Liver (tissue), 9 donors: ENCODE data around the gene EPSTI1. TPM values are rescaled to one million over a fixed set of nuclear protein-coding genes. Genes with fewer than 3 reads are reported as not detected.

ENCODE experiments used
- DNase-seq: peaks from one replicate; pipeline ENCODE4 v3.0.0-alpha.2; 2017; ENCODE audit warnings: low spot score
- H3K27ac ChIP-seq, 2 donors: one replicate each; pipeline ENCODE4 v1.7.0; 2013; ENCODE audit warnings: inconsistent platforms in 2 of 2, low read length in 2 of 2, control low read depth in 1 of 2, low read depth in 1 of 2, mild to moderate bottlenecking in 1 of 2
- H3K27me3 ChIP-seq, 4 donors: one replicate each; pipeline versions ENCODE4 v1.6.1 to v1.7.0; 2013; ENCODE audit warnings: low read length in 3 of 4, inconsistent platforms in 1 of 4, mild to moderate bottlenecking in 1 of 4, moderate library complexity in 1 of 4; ENCODE audit not compliant: control insufficient read depth in 4 of 4, insufficient read depth in 4 of 4
- H3K36me3 ChIP-seq, 4 donors: one replicate each; pipeline versions ENCODE4 v1.6.1 to v1.7.0; 2013; ENCODE audit warnings: low read length in 3 of 4, mild to moderate bottlenecking in 3 of 4, low read depth in 1 of 4, moderate library complexity in 1 of 4; ENCODE audit not compliant: control insufficient read depth in 4 of 4, insufficient read depth in 3 of 4
- H3K4me1 ChIP-seq, 4 donors: one replicate each; pipeline versions ENCODE4 v1.6.1 to v1.7.0; 2013; ENCODE audit warnings: low read length in 3 of 4, mild to moderate bottlenecking in 3 of 4, moderate library complexity in 1 of 4; ENCODE audit not compliant: control insufficient read depth in 4 of 4, insufficient read depth in 4 of 4
- H3K4me3 ChIP-seq, 3 donors: one replicate each; pipeline versions ENCODE4 v1.6.1 to v1.7.0; 2013; ENCODE audit warnings: low read length in 3 of 3, control low read depth in 1 of 3, low read depth in 1 of 3, mild to moderate bottlenecking in 1 of 3
- H3K9ac ChIP-seq, 2 donors: one replicate each; pipeline ENCODE4 v1.7.0; 2013; ENCODE audit warnings: low read length in 2 of 2, mild to moderate bottlenecking in 2 of 2, moderate library complexity in 2 of 2, control low read depth in 1 of 2, low read depth in 1 of 2
- H3K9me3 ChIP-seq, 4 donors: one replicate each; pipeline versions ENCODE4 v1.6.1 to v1.7.0; 2013; ENCODE audit warnings: low read length in 3 of 4; ENCODE audit not compliant: control insufficient read depth in 4 of 4
- CTCF ChIP-seq: fragments of 150-350 bp; IDR thresholded peaks from 2 replicates; pipeline ENCODE4 v1.5.1; 2017; ENCODE audit warnings: improper control_type of control experiment, low read depth, low read length; ENCODE audit not compliant: missing input control
- FOXA1 ChIP-seq: IDR thresholded peaks from 2 replicates; pipeline ENCODE4 v1.6.1; 2016; ENCODE audit warnings: antibody characterized with exemption
- FOXA2 ChIP-seq: IDR thresholded peaks from 2 replicates; pipeline ENCODE4 v1.6.1; 2016; ENCODE audit warnings: antibody characterized with exemption
- GABPA ChIP-seq, 2 donors: IDR thresholded peaks in 1 of 2; conservative IDR thresholded peaks in 1 of 2; 2 replicates each; pipeline ENCODE4 v1.6.1; 2016; ENCODE audit warnings: antibody characterized with exemption in 2 of 2, mild to moderate bottlenecking in 1 of 2, moderate library complexity in 1 of 2
- HNF4A ChIP-seq, 2 donors: conservative IDR thresholded peaks; 2 replicates each; pipeline ENCODE4 v1.6.1; 2016; ENCODE audit warnings: antibody characterized with exemption in 2 of 2, mild to moderate bottlenecking in 2 of 2
- HNF4G ChIP-seq: IDR thresholded peaks from 2 replicates; pipeline ENCODE4 v1.6.1; 2016; ENCODE audit warnings: antibody characterized with exemption
- JUND ChIP-seq, 2 donors: IDR thresholded peaks; 2 replicates each; pipeline ENCODE4 v1.6.1; 2016; ENCODE audit warnings: antibody characterized with exemption in 2 of 2
- NR2F2 ChIP-seq: IDR thresholded peaks from 2 replicates; pipeline ENCODE4 v1.6.1; 2016; ENCODE audit warnings: antibody characterized with exemption
- RAD21 ChIP-seq, 2 donors: IDR thresholded peaks; 2 replicates each; pipeline ENCODE4 v1.6.1; 2016; ENCODE audit warnings: antibody characterized with exemption in 2 of 2, mild to moderate bottlenecking in 2 of 2
- RXRA ChIP-seq, 2 donors: IDR thresholded peaks; 2 replicates each; pipeline ENCODE4 v1.6.1; 2017 to 2018; ENCODE audit warnings: antibody characterized with exemption in 2 of 2, mild to moderate bottlenecking in 1 of 2
- TAF1 ChIP-seq: conservative IDR thresholded peaks from 2 replicates; pipeline ENCODE4 v1.6.1; 2016; ENCODE audit warnings: antibody characterized with exemption, mild to moderate bottlenecking
- YY1 ChIP-seq: IDR thresholded peaks from 2 replicates; pipeline ENCODE4 v1.6.1; 2016; ENCODE audit warnings: antibody characterized with exemption, mild to moderate bottlenecking
- WGBS: extraction: QIAGEN DNeasy Blood & Tissue Kit; methylation state at CpG from one replicate; pipeline ENCODE4 v1.1.7; 2013; 5-methylcytosine and 5-hydroxymethylcytosine counted together
- polyA plus RNA-seq, 2 donors: library from polyadenylated mRNA; stranded (reverse) in 1 of 2; unstranded in 1 of 2; fragments of 200-250 nt in 1 of 2; fragments of >200 nt in 1 of 2; fragmentation: Nextera tagmentation in 1 of 2; extraction: Ambion mirVana in 1 of 2; gene quantifications; one replicate each; pipeline versions ENCODE4 v1.2.1 to v1.2.3, GENCODE V29; 2013 to 2015
- total RNA-seq, 2 donors: library from RNA; depleted of rRNA; stranded (reverse); fragments of >200 nt; gene quantifications; one replicate each; pipeline ENCODE4 v1.2.3, GENCODE V29; 2014
- TF ChIP-seq, protein P1 (sequence below): IDR thresholded peaks from 2 replicates; pipeline ENCODE4 v1.6.1; 2016; ENCODE audit warnings: antibody characterized with exemption
- TF ChIP-seq, protein P2 (sequence below): IDR thresholded peaks from 2 replicates; pipeline ENCODE4 v1.6.1; 2016; ENCODE audit warnings: antibody characterized with exemption
- TF ChIP-seq, protein P3 (sequence below): IDR thresholded peaks from 2 replicates; pipeline ENCODE4 v1.6.1; 2016; ENCODE audit warnings: antibody characterized with exemption, mild to moderate bottlenecking
- TF ChIP-seq, protein P4 (sequence below): IDR thresholded peaks from 2 replicates; pipeline ENCODE4 v1.6.1; 2016; ENCODE audit warnings: antibody characterized with exemption
- donor health status: healthy.
- donor health status: healthy.
- donor health status: healthy.
- donor health status: healthy.
- donor health status: healthy.

Gene EPSTI1
- total and polyA plus RNA-seq, 4 donors, result 2.1 to 20.3 (median 4.2) TPM

- Histone ChIP-seq H3K4me3 (no peak overlapping the region), H3K27ac (no peak overlapping the region), H3K27me3 (no peaks in the 10 kb centered on the region), H3K9ac (no peak overlapping the region), H3K4me1 (peaks cover 0 to 8% (median 4%) of the 10 kb centered on the region in 4 donors), H3K9me3 (no peaks in the 10 kb centered on the region), H3K36me3 (peaks cover 1 to 14% (median 6%) of the 10 kb centered on the region in 4 donors)
- 72% methylated on average over 2 of the region's 2 CpGs for WGBS
- DNase-seq, result no peak
- TF ChIP-seq YY1, result no peak
- no peak for TF ChIP-seq FOXA2
- TF ChIP-seq RXRA (IDR thresholded peaks at IDR 0.05), result no peak
- TF ChIP-seq, protein P1, sequence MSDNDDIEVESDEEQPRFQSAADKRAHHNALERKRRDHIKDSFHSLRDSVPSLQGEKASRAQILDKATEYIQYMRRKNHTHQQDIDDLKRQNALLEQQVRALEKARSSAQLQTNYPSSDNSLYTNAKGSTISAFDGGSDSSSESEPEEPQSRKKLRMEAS, result no peak
- no peak for TF ChIP-seq NR2F2
- TF ChIP-seq JUND (IDR thresholded peaks at IDR 0.05), result no peak
- no peak for TF ChIP-seq CTCF
- TF ChIP-seq, protein P2, sequence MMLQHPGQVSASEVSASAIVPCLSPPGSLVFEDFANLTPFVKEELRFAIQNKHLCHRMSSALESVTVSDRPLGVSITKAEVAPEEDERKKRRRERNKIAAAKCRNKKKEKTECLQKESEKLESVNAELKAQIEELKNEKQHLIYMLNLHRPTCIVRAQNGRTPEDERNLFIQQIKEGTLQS, result no peak
- no peak for TF ChIP-seq HNF4G
- TF ChIP-seq, protein P3, sequence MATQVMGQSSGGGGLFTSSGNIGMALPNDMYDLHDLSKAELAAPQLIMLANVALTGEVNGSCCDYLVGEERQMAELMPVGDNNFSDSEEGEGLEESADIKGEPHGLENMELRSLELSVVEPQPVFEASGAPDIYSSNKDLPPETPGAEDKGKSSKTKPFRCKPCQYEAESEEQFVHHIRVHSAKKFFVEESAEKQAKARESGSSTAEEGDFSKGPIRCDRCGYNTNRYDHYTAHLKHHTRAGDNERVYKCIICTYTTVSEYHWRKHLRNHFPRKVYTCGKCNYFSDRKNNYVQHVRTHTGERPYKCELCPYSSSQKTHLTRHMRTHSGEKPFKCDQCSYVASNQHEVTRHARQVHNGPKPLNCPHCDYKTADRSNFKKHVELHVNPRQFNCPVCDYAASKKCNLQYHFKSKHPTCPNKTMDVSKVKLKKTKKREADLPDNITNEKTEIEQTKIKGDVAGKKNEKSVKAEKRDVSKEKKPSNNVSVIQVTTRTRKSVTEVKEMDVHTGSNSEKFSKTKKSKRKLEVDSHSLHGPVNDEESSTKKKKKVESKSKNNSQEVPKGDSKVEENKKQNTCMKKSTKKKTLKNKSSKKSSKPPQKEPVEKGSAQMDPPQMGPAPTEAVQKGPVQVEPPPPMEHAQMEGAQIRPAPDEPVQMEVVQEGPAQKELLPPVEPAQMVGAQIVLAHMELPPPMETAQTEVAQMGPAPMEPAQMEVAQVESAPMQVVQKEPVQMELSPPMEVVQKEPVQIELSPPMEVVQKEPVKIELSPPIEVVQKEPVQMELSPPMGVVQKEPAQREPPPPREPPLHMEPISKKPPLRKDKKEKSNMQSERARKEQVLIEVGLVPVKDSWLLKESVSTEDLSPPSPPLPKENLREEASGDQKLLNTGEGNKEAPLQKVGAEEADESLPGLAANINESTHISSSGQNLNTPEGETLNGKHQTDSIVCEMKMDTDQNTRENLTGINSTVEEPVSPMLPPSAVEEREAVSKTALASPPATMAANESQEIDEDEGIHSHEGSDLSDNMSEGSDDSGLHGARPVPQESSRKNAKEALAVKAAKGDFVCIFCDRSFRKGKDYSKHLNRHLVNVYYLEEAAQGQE, result no peak
- no peak for TF ChIP-seq RAD21 (IDR thresholded peaks at IDR 0.05)
- no peak for TF ChIP-seq FOXA1
- TF ChIP-seq, protein P4, sequence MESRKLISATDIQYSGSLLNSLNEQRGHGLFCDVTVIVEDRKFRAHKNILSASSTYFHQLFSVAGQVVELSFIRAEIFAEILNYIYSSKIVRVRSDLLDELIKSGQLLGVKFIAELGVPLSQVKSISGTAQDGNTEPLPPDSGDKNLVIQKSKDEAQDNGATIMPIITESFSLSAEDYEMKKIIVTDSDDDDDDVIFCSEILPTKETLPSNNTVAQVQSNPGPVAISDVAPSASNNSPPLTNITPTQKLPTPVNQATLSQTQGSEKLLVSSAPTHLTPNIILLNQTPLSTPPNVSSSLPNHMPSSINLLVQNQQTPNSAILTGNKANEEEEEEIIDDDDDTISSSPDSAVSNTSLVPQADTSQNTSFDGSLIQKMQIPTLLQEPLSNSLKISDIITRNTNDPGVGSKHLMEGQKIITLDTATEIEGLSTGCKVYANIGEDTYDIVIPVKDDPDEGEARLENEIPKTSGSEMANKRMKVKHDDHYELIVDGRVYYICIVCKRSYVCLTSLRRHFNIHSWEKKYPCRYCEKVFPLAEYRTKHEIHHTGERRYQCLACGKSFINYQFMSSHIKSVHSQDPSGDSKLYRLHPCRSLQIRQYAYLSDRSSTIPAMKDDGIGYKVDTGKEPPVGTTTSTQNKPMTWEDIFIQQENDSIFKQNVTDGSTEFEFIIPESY, result no peak
Measured at GRCh38 chr13:42965281-42965680, 26.8 kb downstream of the EPSTI1 start.

DNA sequence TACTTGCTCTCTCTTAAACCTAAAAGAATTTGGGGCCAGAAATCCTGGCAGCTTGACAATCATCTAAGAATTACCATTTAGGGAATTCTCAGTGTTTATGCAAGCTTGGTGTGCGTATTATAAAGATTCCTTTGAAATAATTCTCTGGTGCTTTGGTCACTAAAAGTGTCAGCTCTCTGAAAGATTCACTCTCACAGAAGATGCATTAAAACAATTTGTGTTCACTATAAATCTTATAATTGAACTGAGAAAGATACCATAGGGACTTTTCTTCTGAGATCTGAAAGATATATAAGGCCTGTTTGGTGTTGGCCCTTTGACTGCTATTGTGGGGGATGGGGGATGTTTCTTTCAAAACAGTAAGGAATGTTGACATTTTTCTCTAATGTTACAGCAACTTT, 27.3 kb downstream of the EPSTI1 start:
- no peak overlapping the region for H3K9ac ChIP-seq
- 95% methylated on average over 1 of the region's 1 CpG for WGBS
- TF ChIP-seq TAF1 (no peak), HNF4A (conservative IDR thresholded peaks at IDR 0.05) (no peak), GABPA (IDR thresholded peaks at IDR 0.05 in 1 of 2, conservative IDR thresholded peaks at IDR 0.05 in 1 of 2) (no peak), YY1 (no peak), RAD21 (IDR thresholded peaks at IDR 0.05) (no peak), CTCF (no peak), FOXA1 (no peak), NR2F2 (no peak)
- TF ChIP-seq, protein P1, result no peak
- TF ChIP-seq, protein P4, result no peak

More for the DNA sequence above, 27.3 kb downstream of the EPSTI1 start:
- H3K27ac ChIP-seq, result no peak overlapping the region
- no peak for DNase-seq
- H3K36me3 ChIP-seq, result peaks cover 1 to 14% (median 8%) of the 10 kb centered on the region in 4 donors
- H3K4me3 ChIP-seq, result no peak overlapping the region
- H3K9me3 ChIP-seq, result no peaks in the 10 kb centered on the region
- peaks cover 0 to 5% (median 3%) of the 10 kb centered on the region in 4 donors for H3K4me1 ChIP-seq
- H3K27me3 ChIP-seq, result no peaks in the 10 kb centered on the region
